ENCODE measurements around the gene PPT2.

GRCh38 chr6:32146287-32146686, 7.7 kb upstream of the PPT2 start:
- no peak for TF ChIP-seq CTCF (IDR thresholded peaks at IDR 0.05)
- TF ChIP-seq EP300 (IDR thresholded peaks at IDR 0.05) = no peak
- TF ChIP-seq POLR2A (IDR thresholded peaks at IDR 0.05) = no peak
- TF ChIP-seq POLR2AphosphoS5 (IDR thresholded peaks at IDR 0.05) = no peak
